ENCODE results near the gene BRPF1. TPM values are rescaled to one million over a fixed set of nuclear protein-coding genes. Genes with fewer than 3 reads are reported as not detected.

BRPF1 gene
- 17.1 to 19.5 TPM (median 18.2 TPM) in 5 replicates for total RNA-seq (2022; extraction: Qiagen RNA extraction; ENCODE audit: low read depth)

GRCh38 chr3:9731206-9732079 lies at the start of gene BRPF1:
Gene BRPF1, plus strand, starts transcription at chr3:9731735. Its CDS starts 2,406 bp downstream, at chr3:9734141.

GRCh38 chr3:9703736-9704346 lies 27.7 kb upstream of the BRPF1 start, which contains the start of gene CPNE9:
Gene CPNE9, plus strand, starts transcription at chr3:9703833. Its CDS starts 164 bp downstream, at chr3:9703997.

DNA sequence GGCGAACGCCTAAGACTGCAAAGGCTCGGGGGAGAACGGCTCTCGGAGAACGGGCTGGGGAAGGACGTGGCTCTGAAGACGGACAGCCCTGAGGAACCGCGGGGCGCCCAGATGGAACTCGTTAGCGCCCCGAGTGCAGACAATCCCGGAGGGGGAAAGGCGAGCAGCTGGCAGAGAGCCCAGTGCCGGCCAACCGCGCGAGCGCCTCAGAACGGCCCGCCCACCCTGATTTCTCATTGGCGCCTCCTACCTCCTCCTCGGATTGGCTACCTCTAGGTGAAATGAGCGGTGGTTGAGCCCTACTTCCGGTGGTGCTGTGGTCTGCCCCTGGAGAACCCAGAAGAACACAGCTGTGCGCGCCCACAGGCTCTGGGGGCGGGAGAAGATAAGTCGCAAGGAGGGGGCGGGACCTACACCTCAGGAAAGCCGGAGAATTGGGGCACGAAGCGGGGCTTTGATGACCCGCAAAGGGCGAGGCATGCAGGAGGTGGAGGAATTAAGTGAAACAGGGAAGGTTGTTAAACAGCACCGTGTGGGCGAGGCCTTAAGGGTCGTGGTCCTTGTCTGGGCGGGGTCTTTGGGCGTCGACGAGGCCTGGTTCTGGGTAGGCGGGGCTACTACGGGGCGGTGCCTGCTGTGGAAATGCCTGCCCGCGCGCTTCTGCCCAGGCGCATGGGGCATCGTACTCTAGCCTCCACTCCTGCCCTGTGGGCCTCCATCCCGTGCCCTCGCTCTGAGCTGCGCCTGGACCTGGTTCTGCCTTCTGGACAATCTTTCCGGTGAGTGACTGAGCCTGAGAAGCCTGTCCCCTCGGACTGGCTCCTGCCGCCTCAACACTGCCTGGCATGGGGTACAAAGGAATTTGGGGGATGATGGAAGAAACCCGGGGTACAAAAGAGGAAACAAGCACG lies 18.4 kb downstream of the BRPF1 start, which contains the start of gene OGG1:
TSS of gene OGG1 (plus strand) at position 308 of the 911 bp plus-strand sequence. CDS start at position 643, 335 bp downstream.

DNA sequence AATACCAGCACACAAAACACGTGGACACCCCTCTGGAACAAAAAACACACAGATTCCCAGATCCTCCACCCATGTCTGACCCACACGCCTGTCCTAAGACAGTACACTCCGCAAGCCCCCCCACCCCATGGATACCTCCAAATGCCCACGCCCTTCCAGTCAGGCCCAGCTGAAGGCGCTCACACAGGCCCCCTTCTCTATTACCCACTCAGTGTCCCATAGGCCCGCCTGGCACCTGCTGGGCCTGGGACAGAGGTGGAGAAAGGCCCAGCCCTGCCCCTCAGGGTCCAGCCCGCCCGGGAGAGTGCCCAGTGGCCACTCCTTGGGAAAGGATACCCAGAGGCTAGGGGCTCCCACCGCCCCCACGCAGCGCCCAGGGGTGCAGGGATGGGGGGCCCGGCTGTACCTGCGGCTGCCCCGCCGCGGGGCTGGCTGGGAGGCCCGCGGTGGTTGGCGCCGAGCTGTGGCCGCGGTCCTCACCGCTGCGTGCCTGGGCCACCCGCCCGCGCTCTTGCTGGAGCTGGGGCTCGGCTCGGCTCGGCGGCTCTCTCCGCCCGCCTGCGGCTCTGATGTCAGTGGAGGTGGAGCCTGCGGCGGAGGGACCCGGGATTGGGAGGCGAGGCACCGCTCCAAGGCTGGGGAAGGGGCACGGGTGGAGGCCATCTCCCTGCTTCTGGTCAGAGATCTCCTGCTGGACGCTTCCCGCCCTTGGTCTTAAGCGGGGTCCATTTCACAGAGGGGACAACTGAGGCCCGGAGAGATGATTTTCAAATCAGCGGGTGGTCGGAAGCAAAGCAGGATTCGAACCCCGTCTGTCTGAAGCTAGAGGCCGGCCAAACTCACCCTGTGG lies 38.1 kb downstream of the BRPF1 start, which contains the start of gene CAMK1:
TSS of gene CAMK1 (minus strand) at position 522 of the 850 bp plus-strand sequence. CDS start 2,198 bp downstream, outside the sequence.

GRCh38 chr3:9792405-9793160 lies 61.0 kb downstream of the BRPF1 start, which contains the start of the genes ARPC4 and TADA3:
Gene ARPC4, plus strand, starts transcription at chr3:9793082. Its CDS starts 40 bp downstream, at chr3:9793122.
Gene TADA3, minus strand, starts transcription at chr3:9792473. Its CDS starts 1,007 bp downstream, at chr3:9791466.

Other genes starting within 250 kb of the BRPF1 start
- gene LHFPL4, start 177.9 kb upstream of the BRPF1 start, total RNA-seq (2022; extraction: Qiagen RNA extraction; ENCODE audit: low read depth) = 0.05 to 0.78 TPM (median 0.08 TPM) in 5 replicates
- gene MTMR14, start 82.2 kb upstream of the BRPF1 start, total RNA-seq (2022; extraction: Qiagen RNA extraction; ENCODE audit: low read depth) = 26.4 to 30.7 TPM (median 28.7 TPM) in 5 replicates
- 0.13 to 0.41 TPM (median 0.23 TPM) in 4 of 5 replicates, not detected in the other for gene CPNE9, start 27.9 kb upstream of the BRPF1 start, total RNA-seq (2022; extraction: Qiagen RNA extraction; ENCODE audit: low read depth)
- gene OGG1, start 18.2 kb downstream of the BRPF1 start, total RNA-seq (2022; extraction: Qiagen RNA extraction; ENCODE audit: low read depth) = 14.5 to 17.6 TPM (median 16.5 TPM) in 5 replicates
- gene CAMK1, start 38.2 kb downstream of the BRPF1 start, total RNA-seq (2022; extraction: Qiagen RNA extraction; ENCODE audit: low read depth) = 13.6 to 17.6 TPM (median 16.7 TPM) in 5 replicates
- 53.3 to 59.8 TPM (median 58.6 TPM) in 5 replicates for gene TADA3, start 60.7 kb downstream of the BRPF1 start, total RNA-seq (2022; extraction: Qiagen RNA extraction; ENCODE audit: low read depth)
- gene ARPC4, start 61.3 kb downstream of the BRPF1 start, total RNA-seq (2022; extraction: Qiagen RNA extraction; ENCODE audit: low read depth) = 154 to 256 TPM (median 159 TPM) in 5 replicates
- 6.2 to 11.1 TPM (median 7.2 TPM) in 5 replicates for gene TTLL3, start 78.5 kb downstream of the BRPF1 start, total RNA-seq (2022; extraction: Qiagen RNA extraction; ENCODE audit: low read depth)
- 34.8 to 48.6 TPM (median 43.3 TPM) in 5 replicates for gene RPUSD3, start 112.3 kb downstream of the BRPF1 start, total RNA-seq (2022; extraction: Qiagen RNA extraction; ENCODE audit: low read depth)
- gene CIDEC, start 148.5 kb downstream of the BRPF1 start, total RNA-seq (2022; extraction: Qiagen RNA extraction; ENCODE audit: low read depth) = 1.6 to 3.0 TPM (median 2.6 TPM) in 5 replicates
- gene JAGN1, start 158.9 kb downstream of the BRPF1 start, total RNA-seq (2022; extraction: Qiagen RNA extraction; ENCODE audit: low read depth) = 50.9 to 72.3 TPM (median 67.1 TPM) in 5 replicates
- gene IL17RE, start 171.1 kb downstream of the BRPF1 start, total RNA-seq (2022; extraction: Qiagen RNA extraction; ENCODE audit: low read depth) = 0.87 to 1.3 TPM (median 1.0 TPM) in 5 replicates
- gene IL17RC, start 185.4 kb downstream of the BRPF1 start, total RNA-seq (2022; extraction: Qiagen RNA extraction; ENCODE audit: low read depth) = 12.1 to 14.7 TPM (median 13.1 TPM) in 5 replicates
- 10.8 to 13.6 TPM (median 12.8 TPM) in 5 replicates for gene CRELD1, start 202.1 kb downstream of the BRPF1 start, total RNA-seq (2022; extraction: Qiagen RNA extraction; ENCODE audit: low read depth)
- 0.72 to 1.5 TPM (median 1.4 TPM) in 5 replicates for gene PRRT3, start 220.7 kb downstream of the BRPF1 start, total RNA-seq (2022; extraction: Qiagen RNA extraction; ENCODE audit: low read depth)